Measurements from ENCODE around the gene DNAJC18. TPM values are rescaled to one million over a fixed set of nuclear protein-coding genes. Genes with fewer than 3 reads are reported as not detected.
A peak's percentile ranks its signal among the peaks of the same experiment; 100 is the strongest.

The DNAJC18 gene
- total and polyA plus RNA-seq, 4 donors, result 2.2 to 10.7 (median 8.7) TPM

GRCh38 chr5:139401546-139401945 lies 37.8 kb downstream of the DNAJC18 start:
- no peak overlapping the region for H3K4me3 ChIP-seq
- TF ChIP-seq CTCF (IDR thresholded peaks at IDR 0.05; ENCODE audit: control extremely low read depth, extremely low read depth), result no peak
- no peak overlapping the region for H3K27ac ChIP-seq (ENCODE audit: low read depth in 1 of 2, low read length in 1 of 2)
- H3K9me3 ChIP-seq (ENCODE audit: control insufficient read depth in 4 of 4, insufficient read depth in 3 of 4, low read length in 3 of 4), result no peaks in the 10 kb centered on the region
- no peak for DNase-seq
- H3K9ac ChIP-seq (ENCODE audit: insufficient read depth in 1 of 2, low read length in 2 of 2), result no peak overlapping the region
- WGBS, 2 donors, result 92 to 96% methylated on average over 10 of the region's 10 CpGs
- no peak for ATAC-seq (ENCODE audit: insufficient read depth, low FRiP score)
- H3K27me3 ChIP-seq (ENCODE audit: control insufficient read depth in 3 of 3, insufficient read depth in 3 of 3, low read length in 2 of 3), result no peaks in the 10 kb centered on the region
- peaks cover 0 to 12% (median 6%) of the 10 kb centered on the region in 5 donors for H3K4me1 ChIP-seq (ENCODE audit: control insufficient read depth in 5 of 5, insufficient read depth in 5 of 5, low read length in 5 of 5)
- no peaks in the 10 kb centered on the region for H3K36me3 ChIP-seq (ENCODE audit: control insufficient read depth in 4 of 4, insufficient read depth in 4 of 4, low read length in 4 of 4)

GRCh38 chr5:139399501-139400121 lies 39.7 kb downstream of the DNAJC18 start:
- peaks cover 0 to 18% (median 6%) of the 10 kb centered on the region in 5 donors for H3K4me1 ChIP-seq (ENCODE audit: control insufficient read depth in 5 of 5, insufficient read depth in 5 of 5, low read length in 5 of 5)
- no peak overlapping the region for H3K9ac ChIP-seq (ENCODE audit: insufficient read depth in 1 of 2, low read length in 2 of 2)
- no peaks in the 10 kb centered on the region for H3K36me3 ChIP-seq (ENCODE audit: control insufficient read depth in 4 of 4, insufficient read depth in 4 of 4, low read length in 4 of 4)
- H3K27ac ChIP-seq (ENCODE audit: low read depth in 1 of 2, low read length in 1 of 2), result no peak overlapping the region
- peaks cover 0 to 6% (median 6%) of the 10 kb centered on the region in 3 donors for H3K27me3 ChIP-seq (ENCODE audit: control insufficient read depth in 3 of 3, insufficient read depth in 3 of 3, low read length in 2 of 3)
- TF ChIP-seq CTCF (IDR thresholded peaks at IDR 0.05; ENCODE audit: control extremely low read depth, extremely low read depth), result no peak
- no peak overlapping the region for H3K4me3 ChIP-seq
- no peaks in the 10 kb centered on the region for H3K9me3 ChIP-seq (ENCODE audit: control insufficient read depth in 4 of 4, insufficient read depth in 3 of 4, low read length in 3 of 4)
- 87 to 89% methylated on average over 6 of the region's 6 CpGs for WGBS, 2 donors
- ATAC-seq (ENCODE audit: insufficient read depth, low FRiP score), result no peak
- DNase-seq, result no peak

- ATAC-seq (ENCODE audit: insufficient read depth, low FRiP score), result no peak
- no peak for TF ChIP-seq CTCF (IDR thresholded peaks at IDR 0.05; ENCODE audit: control extremely low read depth, extremely low read depth)
- 52 to 70% methylated on average over 6 of the region's 6 CpGs for WGBS, 2 donors
Observed at GRCh38 chr5:139397921-139398320, 41.4 kb downstream of the DNAJC18 start.

More at GRCh38 chr5:139397921-139398320, 41.4 kb downstream of the DNAJC18 start:
- H3K9ac ChIP-seq (ENCODE audit: insufficient read depth in 1 of 2, low read length in 2 of 2), result no peak overlapping the region
- no peak overlapping the region for H3K27ac ChIP-seq (ENCODE audit: low read depth in 1 of 2, low read length in 1 of 2)
- peaks cover 0 to 2% (median 0%) of the 10 kb centered on the region in 4 donors for H3K9me3 ChIP-seq (ENCODE audit: control insufficient read depth in 4 of 4, insufficient read depth in 3 of 4, low read length in 3 of 4)
- H3K36me3 ChIP-seq (ENCODE audit: control insufficient read depth in 4 of 4, insufficient read depth in 4 of 4, low read length in 4 of 4), result no peaks in the 10 kb centered on the region
- H3K4me3 ChIP-seq, result no peak overlapping the region
- peaks cover 0 to 19% (median 2%) of the 10 kb centered on the region in 5 donors for H3K4me1 ChIP-seq (ENCODE audit: control insufficient read depth in 5 of 5, insufficient read depth in 5 of 5, low read length in 5 of 5)
- peak in 2 of 3 donors; percentile 39 to 50 for DNase-seq
- peaks cover 0 to 16% (median 15%) of the 10 kb centered on the region in 3 donors for H3K27me3 ChIP-seq (ENCODE audit: control insufficient read depth in 3 of 3, insufficient read depth in 3 of 3, low read length in 2 of 3)
